Stimulated activated CD4-positive, alpha-beta T cell treated with anti-CD3 and anti-CD28 coated beads, Interleukin-2, amount 100 ng/mL, for 48 hours (primary cell): ENCODE results near the gene ARPC1B.
"Not testable (repeated sequence)": the region's sequence is repeated elsewhere in the genome, so short reads cannot be mapped to it uniquely, and the experiment has no call there.

Experiments used
- DNase-seq, 2 donors: peaks; one replicate each; pipeline ENCODE4 v3.0.0-alpha.2; 2020

Gene ARPC1B

DNA sequence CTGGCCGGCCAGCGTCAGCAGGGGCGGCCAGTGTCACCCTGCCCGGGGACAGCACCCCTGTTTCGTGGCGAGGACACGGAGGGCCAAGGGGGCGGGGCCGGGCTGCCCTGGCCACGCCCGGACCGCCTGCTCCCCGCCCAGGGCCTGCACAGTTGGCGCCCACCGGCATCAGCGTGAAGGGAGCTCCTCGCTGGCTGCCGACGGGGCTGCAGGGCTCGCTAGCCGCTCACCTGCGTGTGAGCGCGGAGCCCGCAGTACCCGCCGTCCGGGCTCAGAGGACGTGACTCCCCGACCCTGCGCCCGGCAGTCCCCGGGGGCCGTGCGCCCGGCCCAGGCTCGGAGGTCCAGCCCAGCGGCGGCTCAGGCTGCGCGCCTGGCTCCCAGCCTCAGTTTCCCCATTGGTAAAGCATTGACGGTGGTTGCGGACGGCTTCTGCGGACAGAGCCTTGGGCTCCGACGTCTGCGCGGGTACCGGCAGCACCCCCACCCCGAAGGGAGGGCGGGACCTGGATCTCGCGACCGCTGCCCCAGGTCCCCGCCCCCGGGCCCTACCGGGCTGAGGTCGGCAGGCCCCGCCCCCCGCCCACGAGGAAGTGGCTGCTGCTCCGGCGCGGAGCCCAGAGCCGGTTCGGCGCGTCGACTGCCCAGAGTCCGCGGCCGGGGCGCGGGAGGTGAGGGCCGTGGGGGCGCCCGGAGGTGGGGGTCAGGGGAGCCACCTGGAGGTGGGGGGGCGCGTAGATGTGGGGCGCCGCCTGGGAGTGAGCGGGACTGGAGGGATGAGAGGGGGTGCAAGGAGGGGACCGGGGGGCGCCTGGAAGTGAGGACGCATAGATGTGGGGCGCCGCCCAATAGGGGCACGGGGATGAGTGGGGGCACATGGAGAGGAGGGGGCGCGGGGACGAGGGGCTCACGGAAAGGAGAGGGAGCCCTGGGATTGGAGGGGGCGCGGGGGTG, at the start of gene ARPC1B:
TSS of gene ARPC1B (plus strand) at position 620 of the 954 bp plus-strand sequence. CDS start 10,985 bp downstream, outside the sequence.
- peak; percentile 76 to 87 for DNase-seq

DNA sequence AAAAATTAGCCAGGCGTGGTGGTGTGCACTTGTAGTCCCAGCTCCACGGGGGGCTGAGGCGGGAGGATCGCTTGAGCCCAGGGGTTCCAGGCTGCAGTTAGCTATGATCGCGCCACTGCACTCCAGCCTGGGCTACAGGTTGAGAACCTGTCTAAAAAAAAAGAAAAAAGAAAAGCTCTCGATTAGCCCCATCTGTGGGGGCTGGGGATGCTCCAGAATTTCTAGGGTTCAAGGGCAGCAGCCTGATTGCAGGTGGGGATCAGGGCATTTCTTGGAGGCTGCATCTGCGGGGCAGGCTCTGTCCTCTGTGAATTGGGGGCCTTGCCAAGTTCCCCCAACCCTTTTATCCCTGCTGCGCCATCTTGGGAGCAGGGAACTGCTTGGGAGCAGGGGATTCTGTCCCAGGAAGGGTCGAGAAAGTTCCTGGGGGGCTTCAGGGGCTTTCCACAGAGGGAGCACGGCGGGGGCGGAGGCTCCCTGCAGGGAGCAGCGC, 49.5 kb upstream of the ARPC1B start:
- DNase-seq: no peak

DNA sequence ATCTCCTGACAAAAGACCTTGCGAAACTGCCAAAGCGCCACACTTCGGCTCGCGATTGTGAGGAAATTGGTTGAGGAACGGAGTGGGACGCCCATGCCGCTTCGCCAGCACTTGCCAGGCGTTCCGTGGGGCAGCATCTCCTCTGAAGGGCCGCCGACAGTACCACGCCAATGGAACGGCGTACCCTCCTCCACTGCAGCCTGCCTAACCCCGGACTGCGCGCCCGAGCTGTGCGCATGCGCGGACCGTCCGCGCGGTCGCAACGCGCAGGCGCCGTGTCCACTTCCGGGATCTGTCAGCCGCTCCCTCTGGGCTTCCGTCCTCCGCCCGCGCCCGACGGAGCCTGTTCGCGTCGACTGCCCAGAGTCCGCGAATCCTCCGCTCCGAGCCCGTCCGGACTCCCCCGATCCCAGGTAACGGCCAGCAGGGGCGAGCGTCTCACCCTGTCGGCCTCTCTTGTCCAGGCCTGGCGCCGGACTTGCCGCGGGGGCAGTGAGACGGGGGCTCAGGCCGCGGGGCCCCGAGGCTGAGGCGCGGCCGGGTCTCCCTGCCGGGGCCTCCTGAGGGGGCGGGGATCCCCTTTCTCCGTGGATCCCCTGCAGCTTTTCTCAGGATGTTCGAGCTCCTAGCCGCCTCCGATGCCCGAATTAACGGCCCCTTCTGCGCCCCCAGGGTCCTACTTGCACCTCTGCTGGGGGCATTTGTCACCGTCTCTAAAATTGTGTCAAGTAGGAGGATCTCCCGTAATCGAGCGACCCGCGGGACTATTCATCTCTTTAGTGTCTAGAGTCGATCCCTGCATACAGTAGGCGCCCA, 48.7 kb upstream of the ARPC1B start, which contains the start of gene ARPC1A:
TSS of gene ARPC1A (plus strand) at position 307 of the 816 bp plus-strand sequence. CDS start 7,456 bp downstream, outside the sequence.
- peak; percentile 93 for DNase-seq

- DNase-seq: no peak
Observed at GRCh38 chr7:99326408-99326782, 48.1 kb upstream of the ARPC1B start.

DNA sequence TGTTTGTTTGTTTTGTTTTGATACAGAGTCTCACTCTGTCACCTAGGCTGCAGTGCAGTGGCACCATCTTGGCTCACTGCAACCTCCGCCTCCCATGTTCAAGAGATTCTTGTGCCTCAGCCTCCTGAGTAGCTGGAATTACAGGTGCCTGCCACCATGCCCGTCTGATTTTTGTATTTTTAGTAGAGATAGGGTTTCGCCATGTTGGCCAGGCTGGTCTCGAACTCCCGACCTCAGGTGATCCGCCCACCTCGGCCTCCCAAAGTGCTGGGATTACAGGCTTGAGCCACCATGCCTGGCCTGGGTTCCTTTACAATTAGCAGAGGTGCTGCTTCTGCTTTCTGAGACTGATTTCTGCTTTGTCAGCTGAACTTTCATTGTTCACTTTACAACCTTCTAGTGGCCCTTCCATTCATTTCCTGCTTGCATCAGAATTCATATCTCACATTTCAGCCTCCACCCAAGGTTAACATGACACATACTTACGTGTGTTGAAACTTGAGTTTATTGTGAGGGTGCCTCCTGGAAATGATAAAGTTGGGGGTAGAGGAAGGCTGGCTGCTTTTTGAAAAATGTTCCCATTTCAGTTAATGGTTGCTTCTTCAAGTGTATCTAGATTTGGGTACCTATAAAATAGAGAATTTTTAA, 44.1 kb upstream of the ARPC1B start:
- DNase-seq: not testable (repeated sequence)

DNA sequence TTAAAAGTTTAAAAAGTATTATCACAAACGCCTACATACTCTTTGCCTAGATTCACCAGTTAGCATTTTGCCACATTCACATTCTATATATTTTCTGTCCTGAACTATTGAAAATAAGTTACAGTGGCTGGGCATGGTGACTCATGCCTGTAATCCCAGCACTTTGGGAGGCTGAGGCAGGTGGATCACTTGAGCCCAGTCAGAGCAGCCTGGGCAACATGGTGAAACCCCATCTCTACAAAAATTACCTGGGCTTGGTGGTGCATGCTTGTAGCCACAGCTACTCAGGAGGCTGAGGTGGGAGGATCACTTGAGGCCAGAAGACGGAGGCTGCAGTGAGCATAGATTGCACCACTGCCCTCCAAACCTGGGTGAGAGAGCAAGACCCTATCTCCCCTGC, 43.5 kb upstream of the ARPC1B start:
- DNase-seq: no peak

GRCh38 chr7:99339595-99339994, 34.9 kb upstream of the ARPC1B start:
- no peak for DNase-seq

GRCh38 chr7:99340659-99341058, 33.9 kb upstream of the ARPC1B start:
- DNase-seq: no peak

- DNase-seq: no peak
Observed at GRCh38 chr7:99344061-99344647, 30.4 kb upstream of the ARPC1B start.

DNA sequence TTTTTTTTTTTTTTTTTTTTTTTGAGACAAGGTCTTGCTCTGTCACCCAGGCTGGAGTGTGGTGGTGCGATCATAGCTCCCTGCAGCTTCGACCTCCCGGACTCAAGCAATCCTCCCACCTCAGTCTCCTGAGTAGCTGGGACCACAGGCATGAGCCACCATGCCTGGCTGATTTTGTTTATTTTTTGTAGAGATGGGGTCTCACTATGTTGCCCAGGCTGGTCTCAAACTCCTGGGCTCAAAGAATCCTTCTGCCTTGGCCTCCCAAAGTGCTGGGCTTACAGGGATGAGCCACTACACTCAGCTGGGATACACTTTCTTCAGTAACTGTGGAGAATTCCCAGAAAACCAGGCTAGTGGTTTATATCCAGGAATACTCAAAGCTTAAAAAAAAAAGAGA, 23.9 kb upstream of the ARPC1B start:
- not testable (repeated sequence) for DNase-seq

DNA sequence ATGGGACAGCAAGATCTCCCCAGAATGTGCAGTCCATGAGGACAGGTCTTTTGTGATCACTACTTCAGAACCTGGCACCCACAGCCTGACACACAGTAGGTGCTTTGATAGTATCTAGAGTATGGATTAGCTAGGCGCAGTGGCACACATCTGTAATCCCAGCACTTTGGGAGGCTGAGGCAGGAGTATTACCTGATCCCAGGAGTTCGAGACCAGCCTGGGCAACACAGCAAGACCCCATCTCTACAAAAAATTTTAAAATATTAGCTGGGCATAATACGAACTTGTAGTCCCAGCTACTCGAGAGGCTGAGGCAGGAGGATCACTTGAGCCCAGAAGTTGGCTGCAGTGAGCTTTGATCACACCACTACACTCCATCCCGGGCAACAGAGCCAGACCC, 22.3 kb upstream of the ARPC1B start:
- DNase-seq: no peak

- no peak for DNase-seq
Observed at GRCh38 chr7:99355098-99355497, 19.4 kb upstream of the ARPC1B start.

DNA sequence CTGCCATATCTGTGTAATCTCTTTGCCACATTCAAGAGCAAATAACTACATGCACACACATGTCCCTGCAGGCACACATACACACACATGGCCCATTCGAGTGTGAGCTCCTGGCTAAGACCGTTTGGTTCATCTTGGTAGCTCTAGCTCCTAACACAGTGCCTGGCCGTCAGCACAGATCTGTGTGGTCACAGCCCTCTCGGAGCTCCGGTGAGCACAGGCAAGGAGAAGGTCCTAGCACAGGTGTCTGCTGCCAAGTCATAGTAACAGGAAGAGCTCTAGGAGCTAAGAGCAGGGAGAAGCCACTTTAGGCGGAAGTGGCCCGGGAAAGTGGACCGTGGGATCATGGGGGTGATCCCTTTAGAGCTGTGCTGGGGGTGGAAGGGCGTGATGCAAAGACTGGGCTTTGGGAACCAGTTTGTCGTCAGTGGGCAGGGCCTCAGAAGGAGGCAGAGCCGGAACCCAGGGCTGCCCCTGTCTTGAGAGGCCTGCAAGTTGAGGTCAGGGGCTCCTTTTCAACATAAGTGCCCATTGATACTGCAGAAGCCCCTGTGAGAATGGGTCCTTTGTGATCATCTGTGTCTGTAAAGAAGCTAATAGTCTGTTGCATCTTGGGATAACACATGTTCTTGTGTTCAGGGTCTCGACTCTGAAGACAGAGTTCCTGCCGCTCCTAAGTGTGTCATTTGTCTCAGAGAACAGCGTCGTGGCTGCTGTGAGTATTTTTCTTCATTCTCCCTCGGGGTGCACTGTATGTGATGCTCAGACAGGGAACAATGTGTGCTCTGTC, 16.6 kb upstream of the ARPC1B start:
- DNase-seq: no peak

DNA sequence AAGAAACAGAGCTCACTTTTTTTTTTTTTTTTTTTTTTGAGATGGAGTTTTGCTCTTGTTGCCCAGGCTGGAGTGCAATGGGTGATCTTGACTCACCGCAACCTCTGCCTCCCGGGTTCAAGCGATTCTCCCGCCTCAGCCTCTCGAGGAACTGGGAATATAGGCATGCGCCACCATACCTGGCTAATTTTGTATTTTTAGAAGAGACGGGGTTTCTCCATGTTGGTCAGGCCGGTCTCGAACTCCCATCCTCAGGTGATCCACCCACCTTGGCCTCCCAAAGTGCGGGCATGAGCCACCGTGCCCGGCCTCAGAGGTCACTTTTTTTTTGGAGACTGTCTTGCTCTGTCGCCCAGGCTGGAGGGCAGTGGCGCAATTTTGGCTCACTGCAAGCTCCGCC, 16.0 kb upstream of the ARPC1B start:
- DNase-seq: not testable (repeated sequence)

DNA sequence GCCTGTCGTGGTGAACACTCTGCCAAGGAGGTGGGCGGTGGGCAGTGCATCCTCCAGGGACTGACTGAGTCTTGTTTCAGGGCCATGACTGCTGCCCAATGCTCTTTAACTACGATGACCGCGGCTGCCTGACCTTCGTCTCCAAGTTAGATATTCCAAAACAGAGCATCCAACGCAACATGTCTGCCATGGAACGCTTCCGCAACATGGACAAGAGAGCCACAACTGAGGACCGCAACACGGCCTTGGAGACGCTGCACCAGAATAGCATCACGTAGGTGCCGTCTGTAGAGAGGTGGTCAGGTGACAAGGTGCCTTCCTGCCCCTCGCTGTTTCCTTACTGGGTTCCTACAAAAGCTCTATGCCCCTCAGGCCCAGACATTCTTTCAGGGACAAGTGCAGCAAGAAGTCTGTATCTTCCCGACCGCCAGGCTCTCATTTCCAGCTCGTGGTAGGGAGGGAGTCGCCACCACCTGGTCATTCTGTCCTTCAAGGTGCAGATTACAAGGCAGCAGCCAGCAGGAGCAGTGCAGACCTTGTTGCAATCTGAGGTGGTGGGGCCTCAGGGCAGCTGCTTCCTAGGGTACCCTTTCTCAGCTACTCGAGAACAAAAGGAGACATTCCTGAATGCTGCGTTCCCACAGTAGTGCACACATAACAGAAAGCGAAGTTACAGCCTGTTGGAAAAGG, 14.9 kb upstream of the ARPC1B start:
- DNase-seq: no peak

DNA sequence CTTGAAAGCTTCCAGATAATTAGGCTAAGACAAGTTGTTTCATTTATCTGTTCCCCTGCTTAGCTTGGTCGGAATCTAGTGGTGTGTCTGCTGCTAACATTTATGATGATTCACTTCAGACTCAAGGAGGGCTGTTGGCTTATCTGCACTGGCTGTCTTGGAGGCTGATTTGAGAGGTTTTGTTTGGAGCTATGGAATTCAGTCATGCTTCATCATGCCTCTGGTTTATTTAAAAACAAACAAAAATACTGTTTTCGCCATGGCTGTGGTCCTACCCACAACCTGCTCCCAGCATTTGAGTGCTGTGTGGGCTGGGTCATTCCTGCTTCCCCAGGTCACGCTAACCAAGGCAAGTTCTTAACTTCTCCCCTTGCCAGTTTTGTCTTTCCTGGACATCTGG, 11.7 kb upstream of the ARPC1B start:
- no peak for DNase-seq

DNA sequence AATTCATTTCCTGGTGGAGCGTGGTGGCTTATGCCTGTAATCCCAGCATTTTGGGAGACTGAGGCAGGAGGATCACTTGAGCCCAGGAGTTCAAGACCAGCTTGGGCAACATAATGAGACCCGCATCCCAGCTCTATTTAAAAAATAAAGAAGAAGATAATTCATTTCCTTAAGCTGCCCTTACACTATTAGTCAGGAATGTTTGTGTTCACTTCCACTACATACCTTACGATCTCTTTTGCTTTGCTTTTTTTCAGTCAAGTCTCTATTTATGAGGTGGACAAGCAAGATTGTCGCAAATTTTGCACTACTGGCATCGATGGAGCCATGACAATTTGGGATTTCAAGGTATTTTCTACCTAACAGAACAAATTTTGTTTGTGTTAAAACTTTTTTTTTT, 11.2 kb upstream of the ARPC1B start:
- no peak for DNase-seq

GRCh38 chr7:99365318-99366141, 9.0 kb upstream of the ARPC1B start:
- DNase-seq: peak in 1 of 2 donors; percentile 43

DNA sequence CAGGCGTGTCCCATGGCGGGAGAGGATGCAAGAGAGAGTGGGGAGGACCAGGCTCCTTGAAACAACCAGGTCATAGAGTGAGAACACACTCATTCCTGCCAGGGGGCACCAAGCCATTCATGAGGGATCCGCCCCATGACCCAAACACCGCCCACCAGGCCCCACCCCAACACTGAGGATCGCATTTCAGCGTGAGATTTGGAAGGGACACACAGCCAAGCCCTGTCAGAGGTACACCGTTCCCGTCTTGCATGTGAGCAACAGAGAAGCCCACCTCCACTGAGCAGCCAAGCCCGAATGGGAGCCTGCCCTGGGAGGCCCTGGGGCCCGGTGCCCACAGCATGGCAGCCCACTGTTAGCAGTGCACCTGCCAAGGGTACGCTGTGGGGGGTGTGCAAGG, 7.9 kb upstream of the ARPC1B start:
- no peak for DNase-seq

- DNase-seq: no peak
Observed at GRCh38 chr7:99368750-99369389, 5.7 kb upstream of the ARPC1B start.
